Stimulated activated CD8-positive, alpha-beta memory T cell treated with anti-CD3 and anti-CD28 coated beads, Interleukin-7, amount 100 ng/mL, for 48 hours (primary cell): ENCODE measurements around the gene CHRNA3.

Experiments
- DNase-seq, 2 donors: peaks; one replicate each; pipeline ENCODE4 v3.0.0-alpha.2; 2020; ENCODE audit warnings: low read depth in 1 of 2; ENCODE audit errors: extremely low read depth in 1 of 2

The CHRNA3 gene

DNA sequence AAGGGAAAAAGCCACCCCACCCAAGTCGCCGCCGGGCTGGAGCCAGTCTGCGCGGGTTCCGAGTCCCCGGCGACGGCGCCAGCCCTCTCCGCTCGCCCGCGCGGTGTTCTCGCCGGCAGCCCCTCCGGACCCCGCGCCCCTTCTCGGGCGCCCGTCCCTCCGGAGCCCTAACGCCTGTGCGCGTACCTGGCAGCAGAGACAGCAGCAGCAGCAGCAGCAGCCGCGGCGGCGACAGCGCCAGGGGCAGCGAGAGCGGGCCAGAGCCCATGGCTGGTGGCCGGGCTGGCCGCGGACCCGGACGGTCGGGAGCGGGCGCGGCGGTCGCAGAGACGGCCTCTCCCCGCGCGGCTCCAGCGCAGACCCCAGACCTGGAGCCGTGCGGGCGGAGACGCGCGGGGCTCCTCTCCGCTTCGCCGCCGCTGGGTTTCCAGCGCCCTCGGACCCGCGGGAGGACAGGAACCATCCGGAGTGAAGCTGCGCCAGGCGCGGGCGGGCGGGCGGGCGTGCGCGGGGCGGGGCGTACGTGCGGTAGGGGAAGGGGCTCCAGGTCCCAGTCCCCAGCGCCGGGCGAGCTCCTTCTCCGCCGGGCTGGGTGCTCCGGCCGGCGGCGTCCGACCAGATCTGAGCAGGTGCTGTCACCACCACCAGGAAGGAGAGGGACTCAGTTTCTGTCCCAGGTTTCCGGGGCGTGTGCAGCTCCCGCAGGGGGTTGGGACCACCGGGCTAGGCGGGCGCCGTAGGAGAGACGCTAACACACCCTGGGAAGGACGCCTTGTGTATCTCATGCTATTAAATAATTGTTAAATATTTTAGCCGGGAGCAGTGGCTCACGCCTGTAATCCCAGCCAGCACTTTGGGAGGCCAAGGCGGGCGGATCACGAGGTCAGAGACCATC lies at the start of gene CHRNA3:
Gene CHRNA3, minus strand, starts transcription at position 470 of the 895 bp plus-strand sequence. Its CDS starts 202 bp downstream, at position 268.
- DNase-seq: no peak

DNA sequence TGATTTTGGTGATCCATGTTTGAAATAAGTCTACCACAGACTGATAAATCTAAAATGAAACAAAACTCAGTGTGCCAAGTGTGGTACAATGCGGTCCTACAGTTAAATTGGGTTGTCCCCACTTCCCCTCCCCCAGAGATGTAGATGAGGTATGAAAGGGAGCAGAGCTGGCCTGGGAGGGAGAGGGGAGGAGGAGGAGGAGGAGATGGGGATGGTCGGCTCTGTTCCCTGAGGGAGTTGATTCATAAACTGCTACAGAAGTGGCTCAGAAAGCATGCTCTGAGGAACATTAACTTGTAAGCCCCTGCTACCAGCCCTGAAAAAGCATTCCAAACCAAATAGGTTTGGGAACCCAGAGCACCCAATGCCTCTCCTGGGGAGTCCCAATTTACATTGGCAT lies 48.2 kb upstream of the CHRNA3 start:
- no peak for DNase-seq

DNA sequence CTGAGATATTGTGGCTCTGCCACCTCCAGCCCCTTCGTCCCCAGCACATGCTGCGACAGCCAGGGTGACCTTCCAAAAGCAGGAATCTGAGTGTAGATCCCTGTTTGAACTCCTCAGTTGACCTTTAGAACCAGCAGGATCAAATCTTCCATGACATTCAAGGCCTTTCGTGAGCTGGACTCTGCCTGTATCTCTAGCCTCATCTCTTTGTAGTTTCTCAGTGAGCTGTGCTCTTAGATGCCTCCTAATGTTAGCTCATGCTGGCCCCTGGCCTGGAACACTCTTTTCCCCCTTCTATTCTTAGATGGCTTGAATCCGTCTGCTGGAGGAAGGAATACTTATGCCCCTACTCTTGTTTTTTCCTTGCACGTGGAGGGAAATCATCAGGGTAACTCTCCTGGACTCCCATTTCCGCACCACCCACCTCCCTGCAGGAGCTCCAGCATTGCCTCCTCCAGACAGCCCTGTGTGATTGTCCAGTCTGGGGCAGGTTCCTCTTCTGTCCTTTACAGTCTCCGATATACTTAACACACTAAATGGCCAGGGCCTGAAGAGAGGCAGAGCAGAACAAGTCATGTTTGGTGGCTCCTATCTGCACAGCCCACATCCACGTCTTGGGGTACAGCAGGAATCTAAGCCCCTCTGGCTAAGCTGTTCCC lies 46.9 kb upstream of the CHRNA3 start:
- DNase-seq: no peak

DNA sequence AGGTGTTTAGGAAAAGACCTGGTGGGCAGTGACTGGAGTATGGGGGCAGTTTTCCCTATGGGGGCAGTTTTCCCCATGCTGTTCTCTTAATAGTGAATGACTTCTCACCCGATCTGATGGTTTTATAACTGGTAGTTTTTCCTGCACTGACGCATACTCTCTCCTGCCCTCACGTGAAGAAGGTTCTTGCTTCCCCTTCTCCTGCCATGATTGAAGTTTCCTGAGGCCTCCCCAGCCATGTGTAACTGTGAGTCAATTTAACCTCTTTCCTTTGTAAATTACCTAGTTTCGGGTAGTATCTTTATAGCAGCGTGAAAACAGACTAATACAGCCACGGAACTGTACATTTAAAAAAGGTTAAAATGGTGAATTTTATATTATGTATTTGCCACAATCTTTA lies 45.2 kb upstream of the CHRNA3 start:
- no peak for DNase-seq

DNA sequence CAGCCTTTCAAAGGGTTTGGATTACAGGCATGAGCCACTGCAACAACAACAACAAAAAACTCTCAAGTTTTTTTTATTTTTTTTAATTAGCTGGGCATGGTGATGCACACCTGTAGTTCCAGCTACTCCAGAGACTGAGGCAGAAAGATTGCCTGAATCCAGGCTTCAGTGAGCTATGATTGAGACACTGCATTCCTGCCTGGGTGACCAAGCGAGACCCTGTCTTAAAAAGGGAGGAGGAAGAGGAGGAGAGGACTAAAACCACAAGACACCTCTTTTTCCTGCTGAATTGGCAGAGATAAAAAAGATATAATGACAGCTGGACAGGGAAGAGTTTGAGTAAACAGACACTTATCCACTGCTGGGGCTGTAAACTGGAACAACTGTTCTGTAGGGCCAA lies 42.9 kb upstream of the CHRNA3 start:
- no peak for DNase-seq

DNA sequence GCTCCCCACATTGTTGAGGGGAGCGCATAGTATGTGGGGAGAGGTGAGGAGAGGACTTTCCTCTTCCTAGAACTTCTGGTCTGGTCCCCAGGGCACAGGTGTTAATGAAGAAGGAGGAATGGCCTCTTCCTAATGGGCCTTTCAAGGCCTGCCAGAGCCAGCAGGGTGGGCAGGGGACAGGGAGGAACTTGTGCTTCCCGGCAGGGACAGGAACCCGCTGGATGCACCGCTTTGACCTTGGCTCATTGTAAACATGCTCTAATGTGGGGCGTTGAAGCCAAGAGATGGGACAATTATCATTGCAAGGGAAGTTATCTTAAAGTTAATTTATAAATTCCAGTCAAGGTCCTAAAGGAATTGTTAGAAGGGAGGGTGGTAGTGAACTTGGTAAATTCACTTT lies 41.2 kb upstream of the CHRNA3 start:
- no peak for DNase-seq

- DNase-seq: no peak
Observed at GRCh38 chr15:78661001-78661400, 40.2 kb upstream of the CHRNA3 start.

- no peak for DNase-seq
Observed at GRCh38 chr15:78660584-78660983, 39.8 kb upstream of the CHRNA3 start.

GRCh38 chr15:78658823-78659222 lies 38.0 kb upstream of the CHRNA3 start:
- DNase-seq: no peak

GRCh38 chr15:78654272-78654671 lies 33.5 kb upstream of the CHRNA3 start:
- DNase-seq: no peak

GRCh38 chr15:78651930-78652615 lies 31.3 kb upstream of the CHRNA3 start:
- DNase-seq: no peak

DNA sequence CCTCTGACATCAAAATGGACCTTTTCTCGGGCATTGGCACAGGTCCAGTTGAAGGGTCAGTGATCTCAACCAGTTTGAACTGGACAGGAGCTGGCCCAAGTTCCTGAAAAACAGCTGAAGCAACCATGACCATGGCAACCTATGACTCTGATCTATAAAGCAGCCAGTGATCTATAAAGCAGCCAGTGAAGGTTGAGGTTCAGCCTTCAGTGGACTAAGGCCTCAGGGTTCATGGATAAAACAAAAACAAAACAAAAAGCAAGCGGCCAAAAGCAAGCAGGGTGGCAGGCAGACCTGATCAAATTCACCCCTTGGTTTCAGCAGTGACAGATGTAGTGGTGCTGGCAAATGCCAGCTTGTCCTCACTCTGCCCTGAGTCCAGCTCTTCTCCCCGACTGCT lies 30.2 kb upstream of the CHRNA3 start:
- DNase-seq: no peak

DNA sequence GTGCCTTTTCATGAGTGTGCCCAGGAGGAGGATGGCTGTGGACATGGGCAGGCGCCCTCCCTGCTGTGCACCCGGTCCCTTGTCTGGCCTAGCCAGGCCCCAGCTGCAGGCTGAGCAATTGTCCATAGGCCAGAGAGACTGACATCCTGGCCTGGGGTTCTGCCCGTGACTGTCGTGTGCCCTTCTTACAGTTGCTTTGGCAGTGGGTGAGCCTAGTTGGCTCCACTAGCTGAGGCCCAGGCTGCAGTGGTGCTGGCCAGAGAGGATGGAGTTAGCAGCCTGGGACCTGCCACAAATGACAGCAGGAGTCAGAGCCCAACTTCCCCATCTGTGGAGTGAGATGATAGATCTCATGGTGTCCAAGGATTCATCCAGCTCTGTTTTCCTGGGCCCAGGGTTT lies 29.2 kb upstream of the CHRNA3 start:
- no peak for DNase-seq

- no peak for DNase-seq
Observed at GRCh38 chr15:78645009-78645408, 24.2 kb upstream of the CHRNA3 start.

DNA sequence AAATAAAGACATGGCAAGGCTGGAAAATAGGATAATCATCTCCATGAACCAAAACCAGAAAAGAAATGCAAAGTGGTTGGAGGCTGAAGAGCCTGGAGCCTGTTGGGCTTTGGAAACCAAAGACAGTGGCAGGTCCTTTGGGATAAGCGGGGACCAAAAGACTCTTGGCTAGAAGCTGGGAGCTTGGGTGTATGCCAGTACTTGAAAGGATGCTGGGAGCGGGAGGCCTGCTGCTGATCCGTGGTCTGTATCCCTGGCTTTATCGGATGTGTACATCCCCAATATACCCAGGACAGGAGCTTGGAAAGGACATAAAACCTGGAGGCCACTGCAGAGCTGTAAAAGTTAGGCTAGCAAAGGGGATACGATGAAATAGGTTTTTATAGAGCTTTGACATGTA lies 21.5 kb upstream of the CHRNA3 start:
- no peak for DNase-seq

- DNase-seq: no peak
Observed at GRCh38 chr15:78641749-78642275, 21.0 kb upstream of the CHRNA3 start.

DNA sequence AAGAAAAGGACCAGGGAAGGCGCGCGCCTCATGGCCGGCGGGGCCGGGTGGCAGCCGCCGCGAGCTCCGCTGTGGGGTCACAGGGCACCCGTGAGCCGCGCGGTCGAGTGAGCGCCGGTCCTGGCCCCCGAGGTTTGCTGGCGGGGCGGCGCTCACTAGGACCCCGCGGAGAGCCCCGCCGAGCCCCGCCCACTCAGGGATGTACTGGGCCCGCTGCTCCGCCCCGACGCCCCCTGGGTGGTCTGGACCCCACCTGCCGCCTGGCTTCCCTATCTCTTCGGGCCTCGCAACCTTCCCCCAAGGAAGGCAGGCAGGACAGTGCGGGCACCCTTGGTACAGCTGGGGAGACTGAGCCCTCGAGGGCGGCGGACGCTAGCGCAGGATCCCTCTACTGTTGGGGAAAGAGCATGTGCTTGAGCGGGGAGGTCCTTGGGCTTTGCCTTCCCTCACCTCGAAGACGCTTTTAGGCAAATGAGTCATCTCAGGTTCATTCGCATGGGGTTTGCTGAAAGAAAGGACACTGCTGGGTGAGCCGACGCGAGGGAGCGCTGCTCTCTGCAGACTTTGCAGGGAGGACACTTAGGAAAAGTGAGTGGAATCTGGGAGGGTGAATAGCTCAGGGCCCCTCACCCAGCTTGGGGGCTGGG lies 20.4 kb upstream of the CHRNA3 start, which contains the start of gene CHRNB4:
Gene CHRNB4, minus strand, starts transcription at position 109 of the 647 bp plus-strand sequence. Its CDS starts 77 bp downstream, at position 32.
- DNase-seq: no peak

DNA sequence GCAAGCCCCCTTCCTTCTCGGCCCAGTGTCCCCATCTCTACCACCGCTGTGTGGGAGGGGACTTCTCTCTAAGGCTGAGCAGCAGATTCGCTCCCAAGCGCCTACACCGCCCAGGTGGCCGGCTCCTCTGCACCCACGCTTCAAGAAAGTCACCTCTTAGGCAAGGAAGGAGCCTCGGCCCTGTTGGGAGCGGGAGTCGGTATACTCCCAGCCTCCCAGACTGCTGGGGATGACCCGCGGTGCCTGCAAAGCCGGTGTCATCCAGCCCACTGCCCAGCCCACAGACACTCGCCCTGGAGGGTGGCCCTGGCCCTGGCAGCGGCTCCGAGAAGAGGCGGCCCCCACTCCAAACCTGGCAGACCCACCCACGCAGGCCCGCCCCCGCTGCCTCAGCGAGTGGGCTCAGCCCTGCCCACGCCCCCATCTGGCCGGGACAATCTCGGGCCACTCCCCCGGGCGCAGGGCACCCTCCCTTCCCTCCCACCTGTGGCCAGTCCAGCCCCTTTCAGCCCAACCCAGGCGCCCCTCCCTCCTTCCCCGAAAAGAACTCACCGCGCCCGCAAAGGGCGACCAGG lies 19.8 kb upstream of the CHRNA3 start:
- no peak for DNase-seq

DNA sequence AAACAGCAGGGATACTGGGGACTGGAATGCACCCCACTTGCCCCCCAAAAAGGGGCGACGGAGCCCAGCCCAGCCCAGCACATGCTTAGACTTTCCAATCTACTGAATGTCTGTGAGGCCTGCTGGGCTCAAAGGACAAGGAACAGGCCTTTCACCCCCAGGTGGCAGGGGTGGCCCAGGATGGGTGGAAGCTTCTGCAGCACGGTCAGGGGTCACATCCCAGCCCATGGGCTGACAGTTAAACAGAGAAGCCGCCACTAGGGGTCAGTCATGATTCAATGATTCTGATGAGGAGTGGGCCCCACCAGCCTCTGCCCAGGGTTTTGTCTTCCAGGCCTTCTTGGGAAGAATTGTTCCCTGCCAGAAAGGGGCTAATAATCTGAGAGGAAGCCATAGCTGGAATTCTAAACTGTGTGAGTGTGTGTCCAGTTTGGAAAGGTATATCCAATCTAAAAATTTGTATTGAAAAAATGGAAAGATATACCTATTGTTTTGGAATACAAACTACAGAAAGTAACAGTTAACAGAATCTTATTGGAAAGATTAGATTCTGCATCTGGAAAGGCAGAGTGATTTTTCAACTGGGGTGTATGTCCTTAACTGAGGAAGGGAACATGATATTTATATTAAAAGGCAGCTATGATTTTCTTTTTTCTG lies 18.0 kb upstream of the CHRNA3 start:
- peak in 1 of 2 donors; percentile 41 for DNase-seq
